Peyer's patch (tissue), 4 donors: ENCODE results near the gene COL2A1. TPM values are rescaled to one million over a fixed set of nuclear protein-coding genes. Genes with fewer than 3 reads are reported as not detected.

Experiments
- DNase-seq, 3 donors: peaks; one replicate each; pipeline ENCODE4 v3.0.0-alpha.2; 2017 to 2019
- H3K27ac ChIP-seq, 4 donors: fragments of 200-600 bp; sonication (generic); one replicate each; pipeline ENCODE4 v1.5.1; 2016 to 2019
- H3K27me3 ChIP-seq, 2 donors: fragments of 200-600 bp; sonication (generic); one replicate each; pipeline ENCODE4 v1.5.1; 2019
- H3K36me3 ChIP-seq, 3 donors: fragments of 200-600 bp; sonication (generic); one replicate each; pipeline ENCODE4 v1.5.1; 2016 to 2019
- H3K4me1 ChIP-seq, 4 donors: fragments of 200-600 bp; sonication (generic); one replicate each; pipeline ENCODE4 v1.5.1; 2016 to 2019
- H3K4me3 ChIP-seq, 4 donors: fragments of 200-600 bp; sonication (generic); 1 replicate in 3 of 4; 2 replicates in 1 of 4; pipeline ENCODE4 v1.5.1; 2016 to 2019; ENCODE audit warnings: mild to moderate bottlenecking in 1 of 4
- H3K9me3 ChIP-seq, 4 donors: fragments of 200-600 bp; sonication (generic); one replicate each; pipeline ENCODE4 v1.5.1; 2016 to 2019; ENCODE audit warnings: mild to moderate bottlenecking in 1 of 4
- POLR2A ChIP-seq, 2 donors: fragments of 450-650 bp; IDR thresholded peaks; one replicate each; pipeline ENCODE4 v1.5.1; 2017; ENCODE audit warnings: antibody characterized with exemption in 2 of 2, mild to moderate bottlenecking in 2 of 2, moderate library complexity in 2 of 2
- total RNA-seq, 4 donors: library from RNA; depleted of rRNA; stranded (reverse); fragments of >200 nt; gene quantifications; one replicate each; pipeline ENCODE4 v1.1.0, GENCODE V29; 2016
- TF ChIP-seq, protein P1 (sequence below), 6 experiments: fragments of 450-650 bp in 4 of 6; fragments of 200-600 bp in 2 of 6; sonication (generic) in 1 of 6; IDR thresholded peaks; one replicate each; pipeline ENCODE4 v1.5.1; 2017 to 2019; ENCODE audit warnings: antibody characterized with exemption in 6 of 6, mild to moderate bottlenecking in 3 of 6, moderate library complexity in 1 of 6

COL2A1 gene
- total RNA-seq, 4 donors from 2014 or later: 0.18 to 6.6 (median 0.27) TPM; not detected in 1

GRCh38 chr12:48045965-48046518, 41.8 kb upstream of the COL2A1 start:
- no peak overlapping the region for H3K4me3 ChIP-seq
- H3K36me3 ChIP-seq: peaks cover 0 to 60% (median 0%) of the 10 kb centered on the region in 3 donors
- H3K27me3 ChIP-seq: no peaks in the 10 kb centered on the region
- no peaks in the 10 kb centered on the region for H3K9me3 ChIP-seq
- no peak for DNase-seq
- H3K4me1 ChIP-seq: peaks cover 0 to under 1% (median 0%) of the 10 kb centered on the region in 4 donors
- no peak overlapping the region for H3K27ac ChIP-seq
- no peak for TF ChIP-seq POLR2A (IDR thresholded peaks at IDR 0.05)
- TF ChIP-seq, protein P1, sequence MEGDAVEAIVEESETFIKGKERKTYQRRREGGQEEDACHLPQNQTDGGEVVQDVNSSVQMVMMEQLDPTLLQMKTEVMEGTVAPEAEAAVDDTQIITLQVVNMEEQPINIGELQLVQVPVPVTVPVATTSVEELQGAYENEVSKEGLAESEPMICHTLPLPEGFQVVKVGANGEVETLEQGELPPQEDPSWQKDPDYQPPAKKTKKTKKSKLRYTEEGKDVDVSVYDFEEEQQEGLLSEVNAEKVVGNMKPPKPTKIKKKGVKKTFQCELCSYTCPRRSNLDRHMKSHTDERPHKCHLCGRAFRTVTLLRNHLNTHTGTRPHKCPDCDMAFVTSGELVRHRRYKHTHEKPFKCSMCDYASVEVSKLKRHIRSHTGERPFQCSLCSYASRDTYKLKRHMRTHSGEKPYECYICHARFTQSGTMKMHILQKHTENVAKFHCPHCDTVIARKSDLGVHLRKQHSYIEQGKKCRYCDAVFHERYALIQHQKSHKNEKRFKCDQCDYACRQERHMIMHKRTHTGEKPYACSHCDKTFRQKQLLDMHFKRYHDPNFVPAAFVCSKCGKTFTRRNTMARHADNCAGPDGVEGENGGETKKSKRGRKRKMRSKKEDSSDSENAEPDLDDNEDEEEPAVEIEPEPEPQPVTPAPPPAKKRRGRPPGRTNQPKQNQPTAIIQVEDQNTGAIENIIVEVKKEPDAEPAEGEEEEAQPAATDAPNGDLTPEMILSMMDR (IDR thresholded peaks at IDR 0.05): no peak

- Histone ChIP-seq H3K4me3 (no peak overlapping the region), H3K4me1 (peaks cover 0 to 8% (median 0%) of the 10 kb centered on the region in 4 donors), H3K27ac (no peak overlapping the region), H3K27me3 (no peaks in the 10 kb centered on the region), H3K36me3 (peaks cover 0 to 59% (median 0%) of the 10 kb centered on the region in 3 donors), H3K9me3 (no peaks in the 10 kb centered on the region)
- DNase-seq: no peak
- no peak for TF ChIP-seq POLR2A (IDR thresholded peaks at IDR 0.05)
- TF ChIP-seq, protein P1 (IDR thresholded peaks at IDR 0.05): no peak
These were observed 41.0 kb upstream of the COL2A1 start for GRCh38 chr12:48045061-48045846.

DNA sequence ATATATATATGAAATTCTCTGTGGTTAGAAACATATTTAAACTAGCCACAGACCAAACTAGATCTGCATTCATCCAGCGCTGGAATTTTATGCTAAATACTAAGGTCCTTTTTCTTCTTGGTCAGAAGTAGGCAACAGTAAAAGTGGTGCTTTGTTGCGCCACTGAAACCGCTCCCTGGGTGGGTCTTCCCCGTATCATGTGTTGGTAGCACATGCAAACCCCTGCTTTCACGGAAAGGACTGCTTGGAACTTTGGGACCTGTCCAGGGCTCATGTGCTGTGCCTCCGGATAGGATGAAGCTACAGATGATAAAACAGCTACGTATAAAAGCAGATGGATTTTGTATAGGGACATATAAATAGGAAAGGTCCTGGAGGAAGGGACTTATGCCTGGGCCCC, 40.1 kb upstream of the COL2A1 start:
- H3K27ac ChIP-seq: no peak overlapping the region
- H3K36me3 ChIP-seq: peaks cover 0 to 56% (median 0%) of the 10 kb centered on the region in 3 donors
- H3K4me3 ChIP-seq: no peak overlapping the region
- no peaks in the 10 kb centered on the region for H3K9me3 ChIP-seq
- TF ChIP-seq, protein P1 (IDR thresholded peaks at IDR 0.05): no peak
- no peak for TF ChIP-seq POLR2A (IDR thresholded peaks at IDR 0.05)
- H3K4me1 ChIP-seq: peaks cover 0 to 13% (median 0%) of the 10 kb centered on the region in 4 donors
- no peaks in the 10 kb centered on the region for H3K27me3 ChIP-seq
- DNase-seq: no peak

GRCh38 chr12:48043771-48044170, 39.5 kb upstream of the COL2A1 start:
- Histone ChIP-seq H3K36me3 (peaks cover 0 to 50% (median 0%) of the 10 kb centered on the region in 3 donors), H3K4me3 (no peak overlapping the region), H3K9me3 (no peaks in the 10 kb centered on the region), H3K27me3 (no peaks in the 10 kb centered on the region), H3K27ac (no peak overlapping the region), H3K4me1 (peaks cover 0 to 13% (median 0%) of the 10 kb centered on the region in 4 donors)
- DNase-seq: no peak
- no peak for TF ChIP-seq POLR2A (IDR thresholded peaks at IDR 0.05)

GRCh38 chr12:48041591-48042423, 37.5 kb upstream of the COL2A1 start:
- H3K27ac ChIP-seq: no peak overlapping the region
- H3K36me3 ChIP-seq: peaks cover 0 to 30% (median 0%) of the 10 kb centered on the region in 3 donors
- no peaks in the 10 kb centered on the region for H3K27me3 ChIP-seq
- no peak for TF ChIP-seq POLR2A (IDR thresholded peaks at IDR 0.05)
- TF ChIP-seq, protein P1 (IDR thresholded peaks at IDR 0.05): no peak
- no peak overlapping the region for H3K4me3 ChIP-seq
- DNase-seq: no peak
- H3K4me1 ChIP-seq: peaks cover 0 to 13% (median 0%) of the 10 kb centered on the region in 4 donors
- H3K9me3 ChIP-seq: no peaks in the 10 kb centered on the region
